Immature natural killer cell (primary cell): Measurements from ENCODE around the gene GDF2. TPM values are rescaled to one million over a fixed set of nuclear protein-coding genes. Genes with fewer than 3 reads are reported as not detected.

Experiments
- DNase-seq, 3 donors: peaks; one replicate each; pipeline ENCODE4 v3.0.0; 2022; ENCODE audit warnings: mixed read lengths in 1 of 3
- H3K27ac Mint-ChIP-seq, 6 donors: one replicate each; pipeline ENCODE4 v1.8.0; 2020; ENCODE audit warnings: mixed read lengths in 6 of 6, mild to moderate bottlenecking in 5 of 6, inconsistent platforms in 4 of 6, moderate library complexity in 3 of 6
- H3K27me3 Mint-ChIP-seq, 3 donors: one replicate each; pipeline ENCODE4 v1.8.0; 2020 to 2021; ENCODE audit warnings: low read depth in 3 of 3, mild to moderate bottlenecking in 3 of 3, mixed read lengths in 3 of 3, moderate library complexity in 3 of 3, inconsistent platforms in 1 of 3
- H3K36me3 Mint-ChIP-seq, 3 donors: one replicate each; pipeline ENCODE4 v1.8.0; 2020; ENCODE audit warnings: mixed read lengths in 3 of 3, inconsistent platforms in 2 of 3, mild to moderate bottlenecking in 2 of 3
- H3K4me1 Mint-ChIP-seq, 2 donors: one replicate each; pipeline ENCODE4 v1.8.0; 2020; ENCODE audit warnings: inconsistent platforms in 2 of 2, mild to moderate bottlenecking in 2 of 2, mixed read lengths in 2 of 2, moderate library complexity in 1 of 2
- H3K4me3 Mint-ChIP-seq, 5 donors: one replicate each; pipeline ENCODE4 v1.8.0; 2020; ENCODE audit warnings: mild to moderate bottlenecking in 5 of 5, mixed read lengths in 5 of 5, inconsistent platforms in 3 of 5, moderate library complexity in 3 of 5
- H3K9me3 Mint-ChIP-seq, 6 donors: one replicate each; pipeline ENCODE4 v1.8.0; 2020; ENCODE audit warnings: mild to moderate bottlenecking in 6 of 6, mixed read lengths in 6 of 6, inconsistent platforms in 4 of 6, moderate library complexity in 3 of 6
- polyA plus RNA-seq, 3 donors: library from polyadenylated mRNA; unstranded; fragments of 300-500 nt; fragmentation: Illumina TruSeq; gene quantifications; one replicate each; pipeline ENCODE4 v1.2.3, GENCODE V29; 2021

GDF2 gene
- polyA plus RNA-seq, 3 donors from 2014 or later, result not detected

DNA sequence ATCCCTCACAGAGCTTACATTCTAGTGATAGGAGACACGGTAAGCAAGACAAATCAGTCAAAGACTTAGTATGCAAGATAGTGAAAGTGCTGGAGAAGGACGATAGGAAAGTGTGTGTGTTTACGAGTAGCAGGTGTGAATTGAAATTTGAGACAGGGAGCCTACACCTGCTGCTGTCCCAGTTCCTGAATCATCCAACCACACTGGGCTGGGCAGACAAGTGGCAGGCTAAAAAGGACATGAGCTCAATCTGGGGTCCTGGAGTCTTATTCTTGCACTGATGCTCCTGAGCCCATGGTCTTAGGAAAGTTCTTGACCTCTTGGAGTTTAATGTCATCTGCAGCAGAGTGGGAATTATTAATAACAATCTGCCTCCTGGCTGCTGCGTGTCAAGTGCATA, 42.1 kb downstream of the GDF2 start:
- DNase-seq, result no peak
- no peaks in the 10 kb centered on the region for H3K4me1 Mint-ChIP-seq
- peaks cover 2% of the 10 kb centered on the region in 3 donors for H3K27me3 Mint-ChIP-seq
- no peaks in the 10 kb centered on the region for H3K36me3 Mint-ChIP-seq
- no peaks in the 10 kb centered on the region for H3K9me3 Mint-ChIP-seq
- no peak overlapping the region for H3K27ac Mint-ChIP-seq
- no peak overlapping the region for H3K4me3 Mint-ChIP-seq

- DNase-seq, result no peak
- peaks cover 2% of the 10 kb centered on the region in 3 donors for H3K27me3 Mint-ChIP-seq
- H3K36me3 Mint-ChIP-seq, result no peaks in the 10 kb centered on the region
- H3K4me1 Mint-ChIP-seq, result no peaks in the 10 kb centered on the region
- H3K27ac Mint-ChIP-seq, result no peak overlapping the region
- no peaks in the 10 kb centered on the region for H3K9me3 Mint-ChIP-seq
- H3K4me3 Mint-ChIP-seq, result no peak overlapping the region
Measured at GRCh38 chr10:47364911-47365310, 42.7 kb downstream of the GDF2 start.

DNA sequence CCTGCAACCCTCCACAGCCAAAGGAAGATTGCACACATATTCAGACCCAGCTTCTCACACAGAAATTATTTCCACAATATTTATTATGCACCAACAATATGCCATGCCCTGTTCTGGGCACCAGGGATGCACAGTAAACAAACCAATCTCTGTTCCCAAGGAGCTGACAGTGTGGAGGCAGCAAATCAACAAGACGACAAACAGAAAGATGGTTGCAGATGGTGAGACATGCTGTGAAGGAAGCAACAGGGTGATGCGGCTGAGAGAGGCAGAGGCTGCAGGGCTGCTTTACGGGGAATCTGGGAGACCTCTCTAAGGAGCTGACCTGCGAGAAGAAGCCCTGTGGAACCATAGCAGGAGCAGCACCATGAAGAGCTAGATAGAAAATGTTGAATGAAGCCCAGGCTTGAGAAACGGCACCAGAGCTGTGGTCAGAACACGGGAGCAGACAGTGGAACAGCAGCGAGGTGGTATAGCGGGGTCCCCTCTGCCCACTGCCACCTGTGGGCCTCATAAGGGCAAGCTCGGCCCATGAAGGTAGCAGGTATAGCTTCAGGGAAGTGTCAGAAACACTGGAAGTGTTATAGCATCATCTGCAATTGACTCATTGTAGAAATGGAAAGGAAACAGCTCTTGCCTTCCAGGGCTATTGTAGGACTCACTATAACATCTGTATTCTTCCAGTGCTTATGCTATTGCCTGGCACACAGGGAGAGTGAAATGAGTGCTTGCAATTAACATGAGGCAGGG, 43.4 kb downstream of the GDF2 start:
- Mint-ChIP-seq H3K36me3 (no peaks in the 10 kb centered on the region), H3K4me3 (no peak overlapping the region), H3K27ac (no peak overlapping the region), H3K4me1 (no peaks in the 10 kb centered on the region), H3K9me3 (no peaks in the 10 kb centered on the region), H3K27me3 (peaks cover 2% of the 10 kb centered on the region in 3 donors)
- no peak for DNase-seq

DNA sequence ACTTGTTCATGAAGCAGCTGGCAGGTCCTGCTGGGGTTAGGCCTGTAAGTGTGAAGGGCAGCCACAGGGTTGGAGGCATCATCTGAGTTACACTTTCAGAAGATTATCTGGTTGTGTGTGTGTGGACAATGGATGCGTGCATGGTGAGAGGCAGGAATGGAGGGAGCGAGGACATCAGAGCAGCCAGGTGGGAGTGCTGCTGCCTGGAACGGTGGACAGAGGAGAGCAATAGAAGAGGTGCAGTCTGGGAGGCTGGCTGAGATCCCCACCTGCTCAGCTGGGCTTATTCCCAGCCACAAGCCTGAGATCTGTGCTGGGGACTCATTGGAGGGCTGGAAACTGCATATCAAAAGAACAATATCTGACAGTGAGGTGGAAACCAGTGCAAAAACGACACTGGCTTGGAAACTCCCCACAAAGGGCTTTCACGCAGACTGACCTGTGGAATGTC, 44.0 kb downstream of the GDF2 start:
- no peak overlapping the region for H3K4me3 Mint-ChIP-seq
- H3K27me3 Mint-ChIP-seq, result peaks cover 2% of the 10 kb centered on the region in 3 donors

GRCh38 chr10:47366731-47367460, 44.6 kb downstream of the GDF2 start:
- Mint-ChIP-seq H3K9me3 (no peaks in the 10 kb centered on the region), H3K27me3 (peaks cover 2% of the 10 kb centered on the region in 3 donors), H3K4me3 (no peak overlapping the region), H3K4me1 (no peaks in the 10 kb centered on the region), H3K27ac (no peak overlapping the region), H3K36me3 (no peaks in the 10 kb centered on the region)
- DNase-seq, result no peak

More for the DNA sequence above, 44.0 kb downstream of the GDF2 start:
- Mint-ChIP-seq H3K36me3 (no peaks in the 10 kb centered on the region), H3K4me1 (no peaks in the 10 kb centered on the region), H3K27ac (no peak overlapping the region), H3K9me3 (no peaks in the 10 kb centered on the region)
- DNase-seq, result no peak

GRCh38 chr10:47367646-47368045, 45.4 kb downstream of the GDF2 start:
- Mint-ChIP-seq H3K27ac (no peak overlapping the region), H3K4me1 (no peaks in the 10 kb centered on the region), H3K9me3 (no peaks in the 10 kb centered on the region), H3K4me3 (no peak overlapping the region), H3K27me3 (peaks cover 2% of the 10 kb centered on the region in 3 donors), H3K36me3 (no peaks in the 10 kb centered on the region)
- no peak for DNase-seq

DNA sequence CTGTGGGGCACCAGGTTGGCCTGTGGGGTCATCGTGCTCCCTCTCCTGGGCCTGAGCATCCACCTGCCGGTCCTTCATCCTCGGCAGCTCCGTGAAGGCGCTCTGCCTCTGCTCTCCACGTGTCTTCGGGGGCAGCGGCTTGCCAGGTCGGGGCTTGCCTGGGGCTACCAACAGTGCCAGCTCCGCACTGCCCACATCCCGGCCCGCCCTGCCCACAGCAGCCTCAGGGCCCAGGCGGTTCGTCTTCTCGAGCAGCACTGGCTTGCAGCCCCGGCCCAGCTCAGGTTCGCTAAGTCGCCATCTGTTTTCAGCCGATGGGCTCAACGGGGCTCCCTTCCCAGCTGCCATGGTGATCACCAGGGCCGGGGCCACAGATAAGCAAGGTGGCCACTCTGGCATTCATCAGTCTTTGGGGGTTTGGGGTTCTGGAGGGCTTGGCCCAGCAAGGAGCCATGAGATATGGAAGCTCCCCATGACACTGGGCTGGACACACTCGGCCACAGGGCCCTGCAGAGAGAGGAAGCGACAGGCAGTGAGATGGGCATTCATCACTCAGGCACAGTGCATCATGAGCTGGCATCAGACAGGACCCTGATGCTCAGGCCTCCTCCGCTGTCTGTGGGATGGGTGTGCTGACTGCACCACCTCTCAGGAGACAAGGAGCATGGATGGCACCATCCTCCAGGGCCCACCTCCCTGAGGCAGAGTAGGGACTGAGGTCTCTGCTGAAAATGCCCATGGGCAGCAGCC, 46.4 kb downstream of the GDF2 start:
- DNase-seq, result no peak
- no peak overlapping the region for H3K4me3 Mint-ChIP-seq
- H3K9me3 Mint-ChIP-seq, result no peaks in the 10 kb centered on the region
- H3K4me1 Mint-ChIP-seq, result no peaks in the 10 kb centered on the region
- H3K36me3 Mint-ChIP-seq, result no peaks in the 10 kb centered on the region
- peaks cover 2 to 4% (median 2%) of the 10 kb centered on the region in 3 donors for H3K27me3 Mint-ChIP-seq
- no peak overlapping the region for H3K27ac Mint-ChIP-seq

DNA sequence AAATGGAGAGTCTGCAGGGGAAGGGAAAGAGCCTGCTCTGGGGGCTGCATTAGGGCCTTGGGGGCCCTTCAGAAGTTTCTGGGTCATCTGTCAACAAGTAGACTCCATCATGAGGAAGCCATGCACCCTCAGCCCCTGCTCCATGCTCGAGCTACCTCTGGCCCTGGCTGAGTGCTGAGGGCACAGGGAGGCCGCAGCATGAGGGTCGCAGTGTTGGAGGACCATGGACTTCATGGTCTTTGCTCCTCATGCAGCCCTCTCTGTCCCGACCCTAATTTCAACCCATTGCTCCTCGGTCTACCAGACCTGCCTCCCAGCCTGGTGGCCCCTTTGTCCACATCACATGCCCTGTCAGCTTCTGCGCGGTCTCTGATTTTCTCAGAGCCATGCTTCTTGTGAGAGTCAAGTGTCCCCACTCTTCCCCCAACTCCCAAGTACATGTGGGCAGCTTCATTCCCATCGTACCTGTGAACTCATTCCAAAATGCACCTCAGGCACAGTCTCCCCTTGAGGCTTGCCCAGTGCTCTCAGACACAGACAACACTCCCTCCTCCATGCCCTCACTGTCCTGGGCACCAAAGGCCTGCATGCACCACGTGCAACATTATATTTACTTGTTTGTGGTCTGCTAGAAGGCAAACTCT, 47.1 kb downstream of the GDF2 start:
- Mint-ChIP-seq H3K27me3 (peaks cover 0 to 4% (median 2%) of the 10 kb centered on the region in 3 donors), H3K9me3 (no peaks in the 10 kb centered on the region), H3K4me3 (no peak overlapping the region), H3K27ac (peak overlapping the region in 1 of 6 donors; percentile 26), H3K36me3 (no peaks in the 10 kb centered on the region), H3K4me1 (no peaks in the 10 kb centered on the region)
- no peak for DNase-seq

DNA sequence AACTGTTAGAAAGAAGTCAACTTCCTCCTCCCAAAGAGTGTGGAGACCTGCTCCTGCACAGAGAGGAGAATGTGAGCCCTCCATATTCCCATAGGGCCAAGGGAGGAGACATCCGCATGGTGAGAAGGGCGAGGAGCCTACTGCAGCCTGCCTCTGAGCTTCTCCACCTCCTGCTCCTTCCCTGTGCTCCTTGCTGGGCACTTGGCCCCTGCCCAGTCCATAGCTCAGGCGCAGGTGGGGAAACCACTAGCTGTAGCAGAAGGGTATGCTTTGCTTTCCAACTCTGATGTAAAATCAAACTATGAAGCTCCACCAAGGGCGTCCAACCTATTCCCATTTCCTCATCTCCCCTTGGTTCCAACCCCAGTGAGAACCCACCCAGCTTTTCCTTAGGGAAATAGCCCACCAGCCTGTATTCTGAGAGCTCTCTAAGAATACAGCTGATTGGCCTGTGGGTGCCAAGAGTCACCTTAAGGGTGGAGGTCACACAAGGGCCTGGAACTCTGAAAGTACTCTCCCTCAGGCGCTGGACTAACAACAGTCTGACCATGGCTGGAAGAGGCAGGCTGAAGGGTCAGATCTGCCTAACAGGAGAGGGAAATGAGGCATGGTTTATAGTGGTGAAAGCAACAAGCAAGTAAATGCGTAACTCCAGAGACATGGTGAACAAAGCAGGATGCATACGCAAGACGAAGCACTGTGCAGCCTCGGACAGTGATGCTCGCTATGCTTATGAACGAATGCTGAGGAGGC, 47.9 kb downstream of the GDF2 start:
- peaks cover 0 to 4% (median 2%) of the 10 kb centered on the region in 3 donors for H3K27me3 Mint-ChIP-seq
- no peaks in the 10 kb centered on the region for H3K9me3 Mint-ChIP-seq
- no peaks in the 10 kb centered on the region for H3K36me3 Mint-ChIP-seq
- H3K4me1 Mint-ChIP-seq, result no peaks in the 10 kb centered on the region
- no peak overlapping the region for H3K27ac Mint-ChIP-seq
- no peak for DNase-seq
- no peak overlapping the region for H3K4me3 Mint-ChIP-seq

DNA sequence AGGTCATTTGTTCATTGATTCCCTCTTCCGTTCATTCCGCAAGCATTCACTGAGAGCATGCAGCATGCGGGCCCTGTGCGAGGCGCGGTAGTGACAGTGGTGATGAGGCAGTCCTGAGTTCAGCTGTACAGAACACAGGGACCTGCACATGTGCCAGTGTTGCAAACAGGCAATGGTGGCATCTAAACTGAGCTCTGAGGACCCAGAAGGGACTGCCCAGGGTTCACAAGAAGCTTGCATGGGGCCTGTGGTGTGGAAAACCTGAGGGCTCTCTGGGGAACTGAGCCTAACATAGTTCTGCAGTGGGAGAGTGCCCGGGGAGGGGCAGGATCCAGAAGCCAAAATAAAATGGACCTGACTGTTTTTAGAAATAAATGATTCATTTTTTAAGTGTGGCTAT, 48.6 kb downstream of the GDF2 start:
- H3K27me3 Mint-ChIP-seq, result peaks cover 0 to 4% (median 1%) of the 10 kb centered on the region in 3 donors
- H3K36me3 Mint-ChIP-seq, result no peaks in the 10 kb centered on the region
- no peak for DNase-seq
- no peaks in the 10 kb centered on the region for H3K9me3 Mint-ChIP-seq
- H3K27ac Mint-ChIP-seq, result no peak overlapping the region
- H3K4me3 Mint-ChIP-seq, result no peak overlapping the region
- H3K4me1 Mint-ChIP-seq, result no peaks in the 10 kb centered on the region

GRCh38 chr10:47371629-47372485, 49.6 kb downstream of the GDF2 start:
- no peak overlapping the region for H3K4me3 Mint-ChIP-seq
- peaks cover 0 to 4% (median 3%) of the 10 kb centered on the region in 3 donors for H3K27me3 Mint-ChIP-seq
- H3K9me3 Mint-ChIP-seq, result no peaks in the 10 kb centered on the region
- no peak for DNase-seq
- H3K4me1 Mint-ChIP-seq, result no peaks in the 10 kb centered on the region
- H3K36me3 Mint-ChIP-seq, result no peaks in the 10 kb centered on the region
- no peak overlapping the region for H3K27ac Mint-ChIP-seq

GRCh38 chr10:47372726-47373125, 50.5 kb downstream of the GDF2 start:
- no peak overlapping the region for H3K27ac Mint-ChIP-seq
- H3K4me3 Mint-ChIP-seq, result no peak overlapping the region
- no peak for DNase-seq
- no peaks in the 10 kb centered on the region for H3K36me3 Mint-ChIP-seq
- H3K9me3 Mint-ChIP-seq, result no peaks in the 10 kb centered on the region
- H3K4me1 Mint-ChIP-seq, result no peaks in the 10 kb centered on the region
- H3K27me3 Mint-ChIP-seq, result peaks cover 3 to 9% (median 4%) of the 10 kb centered on the region in 3 donors
